Vagina (tissue), 2 donors: ENCODE data around the gene ARHGAP6.

Experiments used
- CTCF ChIP-seq, 3 experiments: fragments of 450-650 bp in 2 of 3; fragments of 200-600 bp in 1 of 3; sonication (generic) in 1 of 3; IDR thresholded peaks; one replicate each; pipeline ENCODE4 v1.5.1; 2017 to 2019; ENCODE audit warnings: antibody characterized with exemption in 3 of 3, mild to moderate bottlenecking in 2 of 3, moderate library complexity in 2 of 3
- POLR2A ChIP-seq, 2 donors: fragments of 450-650 bp; IDR thresholded peaks; one replicate each; pipeline ENCODE4 v1.6.1; 2017; ENCODE audit warnings: antibody characterized with exemption in 2 of 2, mild to moderate bottlenecking in 2 of 2, moderate library complexity in 2 of 2
- POLR2AphosphoS5 ChIP-seq, 2 donors: sonication (generic); formaldehyde crosslinking; IDR thresholded peaks; one replicate each; pipeline ENCODE4 v1.9.0; 2017; ENCODE audit warnings: antibody characterized with exemption in 2 of 2, mild to moderate bottlenecking in 2 of 2, low read depth in 1 of 2; ENCODE audit not compliant: insufficient read depth in 1 of 2

GRCh38 chrX:11103006-11103405, 562.7 kb downstream of the ARHGAP6 start:
- TF ChIP-seq CTCF (IDR thresholded peaks at IDR 0.05) (no peak), POLR2AphosphoS5 (IDR thresholded peaks at IDR 0.05; ENCODE audit: insufficient read depth in 1 of 2, low read depth in 1 of 2) (no peak), POLR2A (IDR thresholded peaks at IDR 0.05) (no peak)
